H1 (cell line): Measurements from ENCODE around the gene ALKAL2.

Experiments used
- CEBPB ChIP-seq: IDR thresholded peaks from 2 replicates; pipeline ENCODE4 v1.6.1; 2012; ENCODE audit warnings: low read depth, low read length
- CTCF ChIP-seq, 3 experiments: IDR thresholded peaks; 1 replicate in 2 of 3; 2 replicates in 1 of 3; pipeline versions ENCODE4 v1.5.1 to v1.6.1; 2011; ENCODE audit warnings: low read length in 3 of 3, mild to moderate bottlenecking in 3 of 3, inconsistent platforms in 2 of 3, low read depth in 1 of 3, moderate library complexity in 1 of 3; ENCODE audit not compliant: insufficient read depth in 1 of 3; ENCODE audit errors: control extremely low read depth in 1 of 3
- POLR2A ChIP-seq, 2 experiments: IDR thresholded peaks; 1 replicate in 1 of 2; 2 replicates in 1 of 2; pipeline ENCODE4 v1.6.1; 2011; ENCODE audit warnings: low read depth in 2 of 2, low read length in 2 of 2, mild to moderate bottlenecking in 2 of 2; ENCODE audit errors: control extremely low read depth in 1 of 2
- POLR2AphosphoS5 ChIP-seq: IDR thresholded peaks from 2 replicates; pipeline ENCODE4 v1.6.1; 2011; ENCODE audit warnings: low read depth, low read length
- SIRT6 ChIP-seq: IDR thresholded peaks from one replicate; pipeline ENCODE4 v1.7.1; 2012; ENCODE audit warnings: low read length, inconsistent platforms

GRCh38 chr2:257429-257828 is 30.5 kb downstream of the ALKAL2 start:
- no peak for TF ChIP-seq CTCF (IDR thresholded peaks at IDR 0.05; ENCODE audit: control extremely low read depth in 1 of 3, insufficient read depth in 1 of 3, low read depth in 1 of 3, low read length in 3 of 3)
- no peak for TF ChIP-seq SIRT6
- no peak for TF ChIP-seq CEBPB
- no peak for TF ChIP-seq POLR2AphosphoS5
- TF ChIP-seq POLR2A (IDR thresholded peaks at IDR 0.05; ENCODE audit: control extremely low read depth in 1 of 2, low read depth in 2 of 2, low read length in 2 of 2), result no peak
